ENCODE data around the gene ABHD16A. TPM values are rescaled to one million over a fixed set of nuclear protein-coding genes. Genes with fewer than 3 reads are reported as not detected.

Gene ABHD16A
- total and polyA plus RNA-seq, 4 donors: 26.6 to 59.4 (median 34.9) TPM

DNA sequence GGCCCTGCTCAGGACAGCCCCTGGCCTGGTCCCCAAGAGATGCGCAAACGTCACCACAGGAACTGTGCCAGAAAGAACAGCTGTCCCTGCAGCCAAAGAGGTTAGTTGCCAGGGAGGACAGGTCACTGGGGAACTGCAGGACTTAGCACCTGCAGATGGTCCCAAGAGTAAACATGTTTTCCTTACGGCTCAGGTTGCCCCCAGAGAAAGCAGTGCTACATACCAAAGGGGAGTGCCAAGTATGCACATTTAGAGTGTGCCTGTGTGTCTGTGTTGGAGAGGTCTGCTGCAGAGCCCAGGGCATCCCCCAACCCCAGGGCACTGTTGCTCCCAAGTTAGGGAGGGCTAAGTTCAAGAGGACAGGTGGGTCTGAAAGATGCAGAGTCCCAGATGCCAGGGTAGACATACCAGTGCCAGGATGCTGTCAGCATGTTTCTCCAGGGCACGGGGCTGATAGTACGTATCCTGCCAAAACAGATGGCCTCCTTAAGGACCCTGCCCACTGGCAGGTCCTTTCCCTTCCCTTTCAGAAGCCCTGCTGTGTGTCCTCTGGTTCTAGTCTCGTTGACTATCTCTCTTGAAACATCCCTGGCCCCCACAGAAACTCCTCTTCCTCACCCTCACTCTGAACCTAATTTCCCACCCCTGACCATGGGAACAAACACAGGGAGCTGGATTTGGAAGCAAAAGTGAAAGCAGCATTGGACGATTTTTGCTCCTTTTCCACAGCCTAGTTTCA lies 1.3 kb downstream of the ABHD16A start:
- Histone ChIP-seq H3K4me3 (ENCODE audit: low read depth in 1 of 3, low read length in 3 of 3) (peak overlapping the region; percentile 72 to 96 (median 73)), H3K9ac (ENCODE audit: low read depth in 1 of 2, low read length in 2 of 2) (peak overlapping the region; percentile 85 to 98), H3K36me3 (ENCODE audit: control insufficient read depth in 4 of 4, insufficient read depth in 3 of 4, low read depth in 1 of 4, low read length in 3 of 4) (peaks cover 2 to 7% (median 5%) of the 10 kb centered on the region in 4 donors), H3K9me3 (ENCODE audit: control insufficient read depth in 4 of 4, low read length in 3 of 4) (no peaks in the 10 kb centered on the region), H3K27me3 (ENCODE audit: control insufficient read depth in 4 of 4, insufficient read depth in 4 of 4, low read length in 3 of 4) (no peaks in the 10 kb centered on the region), H3K4me1 (ENCODE audit: control insufficient read depth in 4 of 4, insufficient read depth in 4 of 4, low read length in 3 of 4) (peaks cover 0 to 17% (median 14%) of the 10 kb centered on the region in 4 donors), H3K27ac (ENCODE audit: low read depth in 1 of 2, low read length in 2 of 2) (peak overlapping the region; percentile 94)
- no peak for TF ChIP-seq SP1 (IDR thresholded peaks at IDR 0.05)
- TF ChIP-seq HNF4A (conservative IDR thresholded peaks at IDR 0.05): no peak
- TF ChIP-seq, protein P1, sequence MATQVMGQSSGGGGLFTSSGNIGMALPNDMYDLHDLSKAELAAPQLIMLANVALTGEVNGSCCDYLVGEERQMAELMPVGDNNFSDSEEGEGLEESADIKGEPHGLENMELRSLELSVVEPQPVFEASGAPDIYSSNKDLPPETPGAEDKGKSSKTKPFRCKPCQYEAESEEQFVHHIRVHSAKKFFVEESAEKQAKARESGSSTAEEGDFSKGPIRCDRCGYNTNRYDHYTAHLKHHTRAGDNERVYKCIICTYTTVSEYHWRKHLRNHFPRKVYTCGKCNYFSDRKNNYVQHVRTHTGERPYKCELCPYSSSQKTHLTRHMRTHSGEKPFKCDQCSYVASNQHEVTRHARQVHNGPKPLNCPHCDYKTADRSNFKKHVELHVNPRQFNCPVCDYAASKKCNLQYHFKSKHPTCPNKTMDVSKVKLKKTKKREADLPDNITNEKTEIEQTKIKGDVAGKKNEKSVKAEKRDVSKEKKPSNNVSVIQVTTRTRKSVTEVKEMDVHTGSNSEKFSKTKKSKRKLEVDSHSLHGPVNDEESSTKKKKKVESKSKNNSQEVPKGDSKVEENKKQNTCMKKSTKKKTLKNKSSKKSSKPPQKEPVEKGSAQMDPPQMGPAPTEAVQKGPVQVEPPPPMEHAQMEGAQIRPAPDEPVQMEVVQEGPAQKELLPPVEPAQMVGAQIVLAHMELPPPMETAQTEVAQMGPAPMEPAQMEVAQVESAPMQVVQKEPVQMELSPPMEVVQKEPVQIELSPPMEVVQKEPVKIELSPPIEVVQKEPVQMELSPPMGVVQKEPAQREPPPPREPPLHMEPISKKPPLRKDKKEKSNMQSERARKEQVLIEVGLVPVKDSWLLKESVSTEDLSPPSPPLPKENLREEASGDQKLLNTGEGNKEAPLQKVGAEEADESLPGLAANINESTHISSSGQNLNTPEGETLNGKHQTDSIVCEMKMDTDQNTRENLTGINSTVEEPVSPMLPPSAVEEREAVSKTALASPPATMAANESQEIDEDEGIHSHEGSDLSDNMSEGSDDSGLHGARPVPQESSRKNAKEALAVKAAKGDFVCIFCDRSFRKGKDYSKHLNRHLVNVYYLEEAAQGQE (IDR thresholded peaks at IDR 0.05): no peak
- no peak for TF ChIP-seq GABPA (IDR thresholded peaks at IDR 0.05 in 1 of 2, conservative IDR thresholded peaks at IDR 0.05 in 1 of 2)
- no peak for TF ChIP-seq YY1 (IDR thresholded peaks at IDR 0.05)
- TF ChIP-seq FOXA1 (IDR thresholded peaks at IDR 0.05): no peak
- TF ChIP-seq ZBTB33 (IDR thresholded peaks at IDR 0.05): no peak
- no peak for TF ChIP-seq RAD21 (IDR thresholded peaks at IDR 0.05)
- TF ChIP-seq HNF4G (IDR thresholded peaks at IDR 0.05): no peak
- no peak for TF ChIP-seq JUND (IDR thresholded peaks at IDR 0.05)
- TF ChIP-seq TAF1 (conservative IDR thresholded peaks at IDR 0.05): no peak
- no peak for TF ChIP-seq MAX (IDR thresholded peaks at IDR 0.05)
- TF ChIP-seq, protein P2, sequence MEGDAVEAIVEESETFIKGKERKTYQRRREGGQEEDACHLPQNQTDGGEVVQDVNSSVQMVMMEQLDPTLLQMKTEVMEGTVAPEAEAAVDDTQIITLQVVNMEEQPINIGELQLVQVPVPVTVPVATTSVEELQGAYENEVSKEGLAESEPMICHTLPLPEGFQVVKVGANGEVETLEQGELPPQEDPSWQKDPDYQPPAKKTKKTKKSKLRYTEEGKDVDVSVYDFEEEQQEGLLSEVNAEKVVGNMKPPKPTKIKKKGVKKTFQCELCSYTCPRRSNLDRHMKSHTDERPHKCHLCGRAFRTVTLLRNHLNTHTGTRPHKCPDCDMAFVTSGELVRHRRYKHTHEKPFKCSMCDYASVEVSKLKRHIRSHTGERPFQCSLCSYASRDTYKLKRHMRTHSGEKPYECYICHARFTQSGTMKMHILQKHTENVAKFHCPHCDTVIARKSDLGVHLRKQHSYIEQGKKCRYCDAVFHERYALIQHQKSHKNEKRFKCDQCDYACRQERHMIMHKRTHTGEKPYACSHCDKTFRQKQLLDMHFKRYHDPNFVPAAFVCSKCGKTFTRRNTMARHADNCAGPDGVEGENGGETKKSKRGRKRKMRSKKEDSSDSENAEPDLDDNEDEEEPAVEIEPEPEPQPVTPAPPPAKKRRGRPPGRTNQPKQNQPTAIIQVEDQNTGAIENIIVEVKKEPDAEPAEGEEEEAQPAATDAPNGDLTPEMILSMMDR (IDR thresholded peaks at IDR 0.05; ENCODE audit: low read depth, low read length, missing input control): no peak
- TF ChIP-seq ATF3 (IDR thresholded peaks at IDR 0.05): no peak
- TF ChIP-seq RXRA (IDR thresholded peaks at IDR 0.05): no peak
- no peak for TF ChIP-seq EGR1 (IDR thresholded peaks at IDR 0.05; ENCODE audit: low read depth in 2 of 2)
- TF ChIP-seq FOXA2 (IDR thresholded peaks at IDR 0.05): no peak
- TF ChIP-seq NR2F2 (IDR thresholded peaks at IDR 0.05): no peak
- DNase-seq (ENCODE audit: low spot score): no peak
- 24% methylated on average over 7 of the region's 7 CpGs for WGBS

Measured in liver (tissue), 9 donors.